Endothelial cell (in vitro differentiated cells): ENCODE results near the gene ATAD3B. TPM values are rescaled to one million over a fixed set of nuclear protein-coding genes. Genes with fewer than 3 reads are reported as not detected.
"Not testable (repeated sequence)": the region's sequence is repeated elsewhere in the genome, so short reads cannot be mapped to it uniquely, and the experiment has no call there.

Experiments
- DNase-seq: peaks from one replicate; pipeline ENCODE4 v3.0.0; 2021; ENCODE audit warnings: low spot score
- H3K27ac Mint-ChIP-seq: one replicate; pipeline ENCODE4 v1.8.0; 2021; ENCODE audit warnings: mixed read lengths, inconsistent platforms; ENCODE audit not compliant: unreplicated experiment
- H3K27me3 Mint-ChIP-seq: one replicate; pipeline ENCODE4 v1.8.0; 2021; ENCODE audit warnings: mild to moderate bottlenecking, moderate library complexity, mixed read lengths, inconsistent platforms; ENCODE audit not compliant: unreplicated experiment
- H3K36me3 Mint-ChIP-seq: one replicate; pipeline ENCODE4 v1.8.0; 2021; ENCODE audit warnings: mild to moderate bottlenecking, low read depth, mixed read lengths, inconsistent platforms; ENCODE audit not compliant: unreplicated experiment
- H3K4me1 Mint-ChIP-seq: one replicate; pipeline ENCODE4 v1.8.0; 2021; ENCODE audit warnings: mild to moderate bottlenecking, mixed read lengths, inconsistent platforms; ENCODE audit not compliant: unreplicated experiment
- H3K4me3 Mint-ChIP-seq: one replicate; pipeline ENCODE4 v1.8.0; 2021; ENCODE audit warnings: mild to moderate bottlenecking, mixed read lengths, inconsistent platforms; ENCODE audit not compliant: unreplicated experiment
- H3K9me3 Mint-ChIP-seq: one replicate; pipeline ENCODE4 v1.8.0; 2021; ENCODE audit warnings: mixed read lengths, inconsistent platforms; ENCODE audit not compliant: unreplicated experiment
- total RNA-seq: library from RNA; stranded (reverse); fragmentation: NEBNext Ultra II Directional; extraction: Animal tissue kit (Norgen Biotek cat#: 25700); gene quantifications from one replicate; pipeline ENCODE4 v1.2.1, GENCODE V29; 2021; ENCODE audit not compliant: unreplicated experiment
- TF ChIP-seq, protein P1 (sequence below): fragments of 200-600 bp; sonication (generic); IDR thresholded peaks from one replicate; pipeline ENCODE4 v1.5.0; 2021; ENCODE audit warnings: antibody characterized with exemption; ENCODE audit not compliant: unreplicated experiment

The ATAD3B gene
- total RNA-seq, 1 donor from 2014 or later, result 27.2 TPM

DNA sequence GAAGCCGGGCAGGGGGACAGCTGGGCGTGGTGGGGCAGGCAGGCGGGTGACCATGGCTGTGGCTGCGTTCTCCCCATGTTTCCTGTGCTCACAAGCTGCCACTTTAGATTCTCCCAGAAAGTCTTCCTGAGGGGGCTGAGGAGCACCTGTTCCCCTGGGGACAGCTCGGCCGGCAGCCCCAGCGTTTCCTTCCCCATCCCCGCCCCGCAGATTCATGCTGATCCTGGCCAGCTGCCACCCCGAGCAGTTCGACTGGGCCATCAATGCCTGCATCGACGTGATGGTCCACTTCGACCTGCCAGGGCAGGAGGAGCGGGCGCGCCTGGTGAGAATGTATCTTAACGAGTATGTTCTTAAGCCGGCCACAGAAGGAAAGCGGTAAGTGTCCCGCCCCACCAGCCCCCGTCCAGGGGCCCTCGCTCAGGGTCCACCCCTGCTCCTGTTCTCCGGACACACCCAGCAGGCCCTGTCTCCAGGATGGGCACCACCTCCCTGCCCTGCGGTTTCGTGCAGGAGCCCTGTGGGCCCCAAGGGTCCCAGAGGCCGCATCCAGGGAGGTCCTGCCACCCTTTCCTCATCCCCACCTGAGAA, 10.9 kb upstream of the ATAD3B start:
- no peak for DNase-seq
- TF ChIP-seq, protein P1, sequence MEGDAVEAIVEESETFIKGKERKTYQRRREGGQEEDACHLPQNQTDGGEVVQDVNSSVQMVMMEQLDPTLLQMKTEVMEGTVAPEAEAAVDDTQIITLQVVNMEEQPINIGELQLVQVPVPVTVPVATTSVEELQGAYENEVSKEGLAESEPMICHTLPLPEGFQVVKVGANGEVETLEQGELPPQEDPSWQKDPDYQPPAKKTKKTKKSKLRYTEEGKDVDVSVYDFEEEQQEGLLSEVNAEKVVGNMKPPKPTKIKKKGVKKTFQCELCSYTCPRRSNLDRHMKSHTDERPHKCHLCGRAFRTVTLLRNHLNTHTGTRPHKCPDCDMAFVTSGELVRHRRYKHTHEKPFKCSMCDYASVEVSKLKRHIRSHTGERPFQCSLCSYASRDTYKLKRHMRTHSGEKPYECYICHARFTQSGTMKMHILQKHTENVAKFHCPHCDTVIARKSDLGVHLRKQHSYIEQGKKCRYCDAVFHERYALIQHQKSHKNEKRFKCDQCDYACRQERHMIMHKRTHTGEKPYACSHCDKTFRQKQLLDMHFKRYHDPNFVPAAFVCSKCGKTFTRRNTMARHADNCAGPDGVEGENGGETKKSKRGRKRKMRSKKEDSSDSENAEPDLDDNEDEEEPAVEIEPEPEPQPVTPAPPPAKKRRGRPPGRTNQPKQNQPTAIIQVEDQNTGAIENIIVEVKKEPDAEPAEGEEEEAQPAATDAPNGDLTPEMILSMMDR, result no peak
- Mint-ChIP-seq H3K9me3 (no peaks in the 10 kb centered on the region), H3K4me1 (no peaks in the 10 kb centered on the region), H3K27ac (no peak overlapping the region), H3K27me3 (no peaks in the 10 kb centered on the region), H3K36me3 (no peaks in the 10 kb centered on the region), H3K4me3 (no peak overlapping the region)

GRCh38 chr1:1461721-1462317, 9.7 kb upstream of the ATAD3B start:
- Mint-ChIP-seq H3K4me3 (no peak overlapping the region), H3K36me3 (no peaks in the 10 kb centered on the region), H3K9me3 (no peaks in the 10 kb centered on the region), H3K27ac (no peak overlapping the region), H3K4me1 (no peaks in the 10 kb centered on the region), H3K27me3 (no peaks in the 10 kb centered on the region)
- TF ChIP-seq, protein P1, result no peak
- DNase-seq, result no peak

- Mint-ChIP-seq H3K4me3 (no peak overlapping the region), H3K27me3 (no peaks in the 10 kb centered on the region), H3K9me3 (no peaks in the 10 kb centered on the region), H3K27ac (no peak overlapping the region), H3K36me3 (no peaks in the 10 kb centered on the region), H3K4me1 (no peaks in the 10 kb centered on the region)
- DNase-seq, result no peak
- TF ChIP-seq, protein P1, result no peak
Observed at GRCh38 chr1:1462318-1462966, 9.1 kb upstream of the ATAD3B start.

DNA sequence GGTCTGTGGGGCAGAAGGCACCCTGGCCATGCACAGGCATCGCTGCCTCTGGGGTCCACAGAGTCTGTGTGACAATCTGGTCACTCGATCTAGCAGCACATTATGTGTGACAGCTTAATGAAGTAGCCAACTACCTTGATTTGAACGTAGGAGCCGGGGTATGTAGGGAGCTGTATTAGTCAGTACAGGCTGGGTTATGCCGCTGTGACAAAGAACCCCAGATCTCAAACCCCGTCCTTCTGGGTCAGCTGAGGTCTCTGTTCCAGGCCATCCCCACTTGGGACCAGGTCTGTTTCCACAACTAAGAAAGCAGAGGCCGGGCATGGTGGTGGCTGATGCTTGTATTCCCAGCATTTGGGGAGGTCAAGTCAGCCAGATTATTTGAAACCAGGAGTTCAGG, 8.3 kb upstream of the ATAD3B start:
- Mint-ChIP-seq H3K4me1 (no peaks in the 10 kb centered on the region), H3K27ac (no peak overlapping the region), H3K4me3 (no peak overlapping the region), H3K36me3 (no peaks in the 10 kb centered on the region), H3K9me3 (no peaks in the 10 kb centered on the region), H3K27me3 (no peaks in the 10 kb centered on the region)
- DNase-seq, result no peak
- TF ChIP-seq, protein P1, result no peak

DNA sequence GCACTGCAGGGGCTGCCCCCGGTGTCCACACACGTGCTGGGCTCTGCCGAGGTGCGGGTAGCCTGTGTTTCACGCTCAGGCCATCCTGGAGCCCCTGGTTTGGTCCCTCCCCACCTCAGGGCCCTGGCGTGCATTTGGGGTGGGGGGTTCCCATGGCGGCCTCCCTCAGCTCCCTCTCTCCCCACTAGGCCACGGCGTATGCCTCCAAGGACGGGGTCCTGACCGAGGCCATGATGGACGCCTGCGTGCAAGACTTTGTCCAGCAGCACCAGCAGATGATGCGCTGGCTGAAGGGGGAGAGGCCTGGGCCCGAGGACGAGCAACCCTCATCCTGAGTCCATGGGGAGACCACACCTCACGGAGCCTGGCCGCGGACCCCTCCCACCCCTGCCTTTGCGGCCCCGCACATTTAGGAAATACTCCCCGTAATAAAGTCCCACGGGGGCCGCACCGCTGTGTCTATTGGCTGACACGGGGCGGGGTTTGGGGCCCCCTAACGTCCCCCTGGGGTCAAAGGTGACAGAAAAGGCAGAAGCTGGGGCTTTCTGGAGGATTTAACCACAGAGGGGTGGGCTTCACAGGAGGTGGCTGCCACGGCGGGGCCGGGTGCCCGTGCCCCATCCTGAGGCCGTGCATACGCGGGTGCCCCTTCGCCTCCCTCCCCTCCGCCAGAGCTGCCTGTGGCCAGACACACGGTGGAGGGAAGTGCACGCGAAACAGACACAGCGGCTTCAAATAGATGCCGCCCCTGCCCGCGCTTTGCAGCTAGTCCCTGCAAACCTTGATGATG, 3.2 kb upstream of the ATAD3B start:
- not testable (repeated sequence) for H3K27ac Mint-ChIP-seq, H3K36me3 Mint-ChIP-seq, H3K4me3 Mint-ChIP-seq, DNase-seq, H3K27me3 Mint-ChIP-seq, H3K9me3 Mint-ChIP-seq
- peaks cover 11% of the 10 kb centered on the region for H3K4me1 Mint-ChIP-seq
